ENCODE data around the gene LIN7A. TPM values are rescaled to one million over a fixed set of nuclear protein-coding genes. Genes with fewer than 3 reads are reported as not detected.

The LIN7A gene
- total and polyA plus RNA-seq, 7 donors: 0.48 to 2.1 (median 0.81) TPM

GRCh38 chr12:80847575-80847974 lies 90.2 kb downstream of the LIN7A start:
- intact Hi-C loops (cut with DNase I): no loop called here
- DNase-seq (no peak), ATAC-seq (no peak)
- Histone ChIP-seq H3K27me3 (ENCODE audit: insufficient read depth in 3 of 3, low read length in 2 of 3) (no peaks in the 10 kb centered on the region), H3K4me1 (no peaks in the 10 kb centered on the region), H3K36me3 (ENCODE audit: insufficient read depth in 1 of 2, low read depth in 1 of 2) (no peaks in the 10 kb centered on the region), H3K9me3 (no peaks in the 10 kb centered on the region), H3K4me3 (no peak overlapping the region), H3K27ac (no peak overlapping the region)
- WGBS, 3 donors: 78 to 82% (median 79%) methylated on average over 3 of the region's 3 CpGs
- TF ChIP-seq CTCF (IDR thresholded peaks at IDR 0.05): no peak

GRCh38 chr12:80846952-80847351 lies 90.8 kb downstream of the LIN7A start:
- WGBS, 3 donors: 39 to 42% (median 39%) methylated on average over 2 of the region's 2 CpGs

GRCh38 chr12:80845639-80846038 lies 92.1 kb downstream of the LIN7A start:
- no peaks in the 10 kb centered on the region for H3K36me3 ChIP-seq (ENCODE audit: insufficient read depth in 1 of 2, low read depth in 1 of 2)
- H3K27ac ChIP-seq: no peak overlapping the region
- WGBS, 3 donors: 62 to 64% (median 64%) methylated on average over 5 of the region's 5 CpGs
- DNase-seq: no peak
- no peaks in the 10 kb centered on the region for H3K4me1 ChIP-seq
- no peak overlapping the region for H3K4me3 ChIP-seq
- ATAC-seq: no peak
- no peaks in the 10 kb centered on the region for H3K27me3 ChIP-seq (ENCODE audit: insufficient read depth in 3 of 3, low read length in 2 of 3)
- no peaks in the 10 kb centered on the region for H3K9me3 ChIP-seq
- intact Hi-C loops (cut with DNase I): no loop called here
- TF ChIP-seq CTCF (IDR thresholded peaks at IDR 0.05): no peak

More at GRCh38 chr12:80846952-80847351, 90.8 kb downstream of the LIN7A start:
- no peaks in the 10 kb centered on the region for H3K36me3 ChIP-seq (ENCODE audit: insufficient read depth in 1 of 2, low read depth in 1 of 2)
- intact Hi-C loops (cut with DNase I): no loop called here
- no peak overlapping the region for H3K4me3 ChIP-seq
- TF ChIP-seq CTCF (IDR thresholded peaks at IDR 0.05): no peak
- no peak overlapping the region for H3K27ac ChIP-seq
- H3K9me3 ChIP-seq: no peaks in the 10 kb centered on the region
- H3K27me3 ChIP-seq (ENCODE audit: insufficient read depth in 3 of 3, low read length in 2 of 3): no peaks in the 10 kb centered on the region
- H3K4me1 ChIP-seq: no peaks in the 10 kb centered on the region
- ATAC-seq (no peak), DNase-seq (no peak)

GRCh38 chr12:80843969-80844368 lies 93.8 kb downstream of the LIN7A start:
- no peaks in the 10 kb centered on the region for H3K4me1 ChIP-seq
- no peak for DNase-seq
- no peak for ATAC-seq
- no peak overlapping the region for H3K4me3 ChIP-seq
- TF ChIP-seq CTCF (IDR thresholded peaks at IDR 0.05): no peak
- no peaks in the 10 kb centered on the region for H3K36me3 ChIP-seq (ENCODE audit: insufficient read depth in 1 of 2, low read depth in 1 of 2)
- H3K27me3 ChIP-seq (ENCODE audit: insufficient read depth in 3 of 3, low read length in 2 of 3): no peaks in the 10 kb centered on the region
- intact Hi-C loops (cut with DNase I): no loop called here
- no peak overlapping the region for H3K27ac ChIP-seq
- no peaks in the 10 kb centered on the region for H3K9me3 ChIP-seq
- 96 to 100% (median 98%) methylated on average over 1 of the region's 1 CpG for WGBS, 3 donors

- ATAC-seq: no peak
- no peaks in the 10 kb centered on the region for H3K9me3 ChIP-seq
- no peak for TF ChIP-seq CTCF (IDR thresholded peaks at IDR 0.05)
- H3K4me3 ChIP-seq: no peak overlapping the region
- H3K4me1 ChIP-seq: no peaks in the 10 kb centered on the region
- no peaks in the 10 kb centered on the region for H3K36me3 ChIP-seq (ENCODE audit: insufficient read depth in 1 of 2, low read depth in 1 of 2)
- H3K27me3 ChIP-seq (ENCODE audit: insufficient read depth in 3 of 3, low read length in 2 of 3): no peaks in the 10 kb centered on the region
- no peak for DNase-seq
- 33 to 51% (median 50%) methylated on average over 1 of the region's 1 CpG for WGBS, 3 donors
- H3K27ac ChIP-seq: no peak overlapping the region
- intact Hi-C loops (cut with DNase I): no loop called here
Measured at GRCh38 chr12:80838708-80839107, 99.0 kb downstream of the LIN7A start.

All from psoas muscle (tissue), 8 donors.